Testis (tissue), 3 donors: ENCODE data around the gene EPO. TPM values are rescaled to one million over a fixed set of nuclear protein-coding genes. Genes with fewer than 3 reads are reported as not detected.

Experiments
- DNase-seq: peaks from one replicate; pipeline ENCODE4 v3.0.0-alpha.2; 2019
- H3K27ac ChIP-seq, 2 donors: fragments of 200-600 bp; sonication (generic); one replicate each; pipeline ENCODE4 v1.5.1; 2019
- H3K27me3 ChIP-seq: fragments of 200-600 bp; sonication (generic); one replicate; pipeline ENCODE4 v1.5.1; 2019
- H3K36me3 ChIP-seq: fragments of 200-600 bp; sonication (generic); one replicate; pipeline ENCODE4 v1.5.1; 2017; ENCODE audit warnings: low read depth; ENCODE audit errors: missing control alignments
- H3K4me1 ChIP-seq: fragments of 200-600 bp; sonication (generic); one replicate; pipeline ENCODE4 v1.5.1; 2019
- H3K4me3 ChIP-seq, 2 donors: fragments of 200-600 bp; sonication (generic); one replicate each; pipeline ENCODE4 v1.5.1; 2017 to 2019
- H3K9me3 ChIP-seq: fragments of 200-600 bp; sonication (generic); one replicate; pipeline ENCODE4 v1.5.1; 2017
- CTCF ChIP-seq, 3 experiments: fragments of 450-650 bp in 2 of 3; fragments of 200-600 bp in 1 of 3; sonication (generic) in 1 of 3; IDR thresholded peaks; one replicate each; pipeline ENCODE4 v1.5.1; 2016 to 2019; ENCODE audit warnings: antibody characterized with exemption in 3 of 3, mild to moderate bottlenecking in 2 of 3, moderate library complexity in 1 of 3
- POLR2A ChIP-seq: fragments of 450-650 bp; IDR thresholded peaks from one replicate; pipeline ENCODE4 v1.6.1; 2017; ENCODE audit warnings: antibody characterized with exemption, mild to moderate bottlenecking, moderate library complexity
- WGBS, 2 donors: methylation state at CpG; one replicate each; pipeline ENCODE4 v1.1.5; 2018; 5-methylcytosine and 5-hydroxymethylcytosine counted together
- intact Hi-C: fragments of 100-400 bp; cut with DNase I; formaldehyde crosslinking; loops from one replicate; pipeline ENCODE4 v1.15.1; 2023; ENCODE audit warnings: low total_unique reads
- polyA plus RNA-seq: library from polyadenylated mRNA; stranded (reverse); fragments of 350-450 nt; fragmentation: Illumina TruSeq; extraction: RNeasy Lipid Tissue Mini Kit (QIAGEN cat#74804); gene quantifications from one replicate; pipeline ENCODE4 v1.2.3, GENCODE V29; 2014; ENCODE audit warnings: low read depth, low replicate concordance; ENCODE audit not compliant: insufficient read depth
- total RNA-seq, 2 donors: library from RNA; depleted of rRNA; stranded (reverse); fragments of >200 nt; gene quantifications; one replicate each; pipeline ENCODE4 v1.2.3, GENCODE V29; 2016

The EPO gene
- total and polyA plus RNA-seq, 3 donors from 2014 or later = 0.63 to 0.93 (median 0.65) TPM

GRCh38 chr7:100674411-100675104 lies 45.7 kb upstream of the EPO start:
- H3K9me3 ChIP-seq = no peaks in the 10 kb centered on the region
- peak overlapping the region; percentile 98 for H3K27ac ChIP-seq
- no peaks in the 10 kb centered on the region for H3K27me3 ChIP-seq
- intact Hi-C loops = no loop called here
- peaks cover 13% of the 10 kb centered on the region for H3K4me1 ChIP-seq
- TF ChIP-seq POLR2A = no peak
- WGBS, 2 donors = 0% methylated on average over 18 to 43 of the region's 43 CpGs
- peak overlapping the region; percentile 96 to 99 for H3K4me3 ChIP-seq
- no peaks in the 10 kb centered on the region for H3K36me3 ChIP-seq
- no peak for DNase-seq

- WGBS, 2 donors = 0% methylated on average over 43 of the region's 46 CpGs; no CpG with 5 or more reads in 1 of the 2 donors
- intact Hi-C loops = no loop called here
- DNase-seq = no peak
- Histone ChIP-seq H3K4me3 (peak overlapping the region; percentile 96 to 99), H3K4me1 (peaks cover 18% of the 10 kb centered on the region), H3K27me3 (no peaks in the 10 kb centered on the region), H3K27ac (peak overlapping the region; percentile 98), H3K36me3 (no peaks in the 10 kb centered on the region), H3K9me3 (no peaks in the 10 kb centered on the region)
- TF ChIP-seq CTCF (IDR thresholded peaks at IDR 0.05) (no peak), POLR2A (no peak)
Measured at GRCh38 chr7:100675105-100675451, 45.2 kb upstream of the EPO start.

- WGBS, 2 donors = 1 to 7% methylated on average over 15 to 59 of the region's 59 CpGs
- no peaks in the 10 kb centered on the region for H3K9me3 ChIP-seq
- H3K27ac ChIP-seq = peak overlapping the region; percentile 98
- H3K36me3 ChIP-seq = no peaks in the 10 kb centered on the region
- intact Hi-C loops = no loop called here
- H3K4me1 ChIP-seq = peaks cover 25% of the 10 kb centered on the region
- peak overlapping the region; percentile 96 to 99 for H3K4me3 ChIP-seq
- DNase-seq = peak; percentile 91
- TF ChIP-seq POLR2A (no peak), CTCF (IDR thresholded peaks at IDR 0.05) (no peak)
- no peaks in the 10 kb centered on the region for H3K27me3 ChIP-seq
Measured at GRCh38 chr7:100675581-100676350, 44.5 kb upstream of the EPO start.

- peak overlapping the region; percentile 96 to 99 for H3K4me3 ChIP-seq
- H3K36me3 ChIP-seq = no peaks in the 10 kb centered on the region
- H3K27me3 ChIP-seq = no peaks in the 10 kb centered on the region
- WGBS, 2 donors = 54 to 55% methylated on average over 22 to 23 of the region's 23 CpGs
- no peak for DNase-seq
- H3K4me1 ChIP-seq = peaks cover 26% of the 10 kb centered on the region
- intact Hi-C loops = no loop called here
- H3K27ac ChIP-seq = peak overlapping the region; percentile 98
- no peaks in the 10 kb centered on the region for H3K9me3 ChIP-seq
- TF ChIP-seq POLR2A = no peak
- no peak for TF ChIP-seq CTCF (IDR thresholded peaks at IDR 0.05)
Measured at GRCh38 chr7:100676501-100677306, 43.6 kb upstream of the EPO start.
